ENCODE results near the gene TMEM17. TPM values are rescaled to one million over a fixed set of nuclear protein-coding genes. Genes with fewer than 3 reads are reported as not detected.
"Not testable (repeated sequence)": the region's sequence is repeated elsewhere in the genome, so short reads cannot be mapped to it uniquely, and the experiment has no call there.

TMEM17 gene, protein sequence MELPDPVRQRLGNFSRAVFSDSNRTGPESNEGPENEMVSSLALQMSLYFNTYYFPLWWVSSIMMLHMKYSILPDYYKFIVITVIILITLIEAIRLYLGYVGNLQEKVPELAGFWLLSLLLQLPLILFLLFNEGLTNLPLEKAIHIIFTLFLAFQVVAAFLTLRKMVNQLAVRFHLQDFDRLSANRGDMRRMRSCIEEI
- total RNA-seq = 0.50 TPM

DNA sequence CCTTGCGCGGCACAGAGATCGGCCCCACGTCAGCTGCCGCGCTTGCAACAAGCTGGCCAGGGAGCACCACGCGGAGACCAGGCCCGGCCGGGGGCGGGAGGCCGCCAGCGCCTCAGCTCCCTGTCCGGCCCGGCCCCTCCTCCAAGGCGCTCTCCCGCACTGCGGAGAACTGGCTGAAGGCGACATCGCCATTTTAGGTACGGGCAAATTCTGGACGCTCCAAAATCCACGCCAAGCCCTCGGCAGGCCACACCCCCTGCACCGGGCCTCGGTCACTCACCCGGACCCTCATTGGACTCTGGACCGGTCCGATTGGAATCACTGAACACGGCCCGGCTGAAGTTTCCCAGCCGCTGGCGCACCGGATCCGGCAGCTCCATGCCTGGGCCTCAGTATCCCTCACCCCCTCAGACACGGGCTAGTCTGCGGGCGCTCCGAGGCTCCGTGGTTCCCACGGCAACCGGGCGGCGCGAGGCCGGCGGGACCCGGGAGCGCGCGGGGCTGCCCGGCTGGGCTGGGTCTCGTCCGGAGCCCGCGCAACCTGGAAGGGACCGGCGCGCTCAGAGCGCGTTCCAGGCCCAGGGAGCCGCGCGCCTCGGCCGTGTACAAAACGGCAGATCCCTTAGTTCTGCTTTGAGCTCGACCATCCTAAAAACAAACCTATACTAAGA lies at the start of gene TMEM17:
Gene TMEM17 (minus strand): TSS at position 446 of the 671 bp plus-strand sequence. CDS start 66 bp downstream, at position 380.
- DNase-seq (ENCODE audit: low spot score) (peak; percentile 98), ATAC-seq (peak; percentile 93)

- no peak for ATAC-seq
- no peak for DNase-seq (ENCODE audit: low spot score)
Observed at GRCh38 chr2:62554440-62554839, 48.4 kb upstream of the TMEM17 start.

GRCh38 chr2:62550461-62550860 lies 44.5 kb upstream of the TMEM17 start:
- no peak for DNase-seq (ENCODE audit: low spot score)
- no peak for ATAC-seq

GRCh38 chr2:62547854-62548253 lies 41.9 kb upstream of the TMEM17 start:
- ATAC-seq (no peak), DNase-seq (ENCODE audit: low spot score) (no peak)

DNA sequence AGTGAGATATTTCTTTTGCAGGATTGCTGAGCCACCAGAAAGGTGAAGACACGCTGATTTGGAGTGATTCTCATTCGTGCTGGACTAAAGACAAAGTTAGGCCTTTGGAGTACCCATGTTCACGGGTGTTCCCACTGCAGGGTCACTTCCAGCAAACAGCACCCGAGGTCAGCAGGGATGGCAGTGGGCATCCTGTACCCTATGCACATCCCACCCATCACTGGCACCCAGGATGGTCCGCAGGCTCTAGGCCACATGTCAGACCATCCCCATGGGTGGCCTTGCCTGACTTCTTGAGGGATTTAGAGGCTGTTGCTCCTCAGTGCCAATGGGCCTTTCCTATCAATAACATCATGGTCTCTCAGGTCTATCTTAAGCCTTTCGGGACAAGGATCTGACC lies 39.3 kb upstream of the TMEM17 start:
- ATAC-seq = no peak
- no peak for DNase-seq (ENCODE audit: low spot score)

DNA sequence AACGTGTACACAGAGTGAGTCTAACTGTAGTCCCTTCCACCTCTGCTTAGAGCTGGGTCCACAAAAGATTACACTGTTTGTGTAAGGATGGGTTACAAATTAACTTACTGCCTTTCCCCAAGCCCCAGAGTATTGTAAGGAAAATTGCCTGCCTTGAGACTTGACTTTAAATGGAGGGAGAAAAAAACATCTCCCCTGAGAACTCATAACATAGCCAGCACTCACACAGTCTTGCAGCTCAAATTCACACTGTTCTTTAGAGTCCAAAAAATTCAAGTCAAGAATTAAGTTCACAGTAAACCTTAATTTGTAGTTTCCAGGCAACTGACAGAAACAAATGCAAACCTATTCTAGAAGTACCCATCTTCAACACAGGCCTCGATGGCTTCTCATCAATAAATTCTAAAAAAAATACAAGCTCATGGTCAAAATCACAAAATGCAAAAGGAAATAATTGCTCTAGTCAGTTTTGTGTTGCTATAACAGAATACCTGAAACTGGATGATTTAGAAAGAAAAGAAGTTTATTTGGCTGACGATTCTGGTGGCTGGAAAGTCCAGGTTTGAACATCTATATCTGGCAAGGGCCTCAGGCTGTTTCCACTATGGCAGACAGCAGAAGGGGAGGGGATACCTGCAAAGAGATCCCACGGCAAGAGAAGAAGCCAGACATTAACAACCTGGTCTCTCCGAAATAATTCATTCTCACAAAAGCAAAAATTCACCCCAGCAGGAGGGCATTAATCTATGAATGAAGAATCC lies 34.6 kb upstream of the TMEM17 start:
- DNase-seq (ENCODE audit: low spot score) (no peak), ATAC-seq (peak; percentile 95)

DNA sequence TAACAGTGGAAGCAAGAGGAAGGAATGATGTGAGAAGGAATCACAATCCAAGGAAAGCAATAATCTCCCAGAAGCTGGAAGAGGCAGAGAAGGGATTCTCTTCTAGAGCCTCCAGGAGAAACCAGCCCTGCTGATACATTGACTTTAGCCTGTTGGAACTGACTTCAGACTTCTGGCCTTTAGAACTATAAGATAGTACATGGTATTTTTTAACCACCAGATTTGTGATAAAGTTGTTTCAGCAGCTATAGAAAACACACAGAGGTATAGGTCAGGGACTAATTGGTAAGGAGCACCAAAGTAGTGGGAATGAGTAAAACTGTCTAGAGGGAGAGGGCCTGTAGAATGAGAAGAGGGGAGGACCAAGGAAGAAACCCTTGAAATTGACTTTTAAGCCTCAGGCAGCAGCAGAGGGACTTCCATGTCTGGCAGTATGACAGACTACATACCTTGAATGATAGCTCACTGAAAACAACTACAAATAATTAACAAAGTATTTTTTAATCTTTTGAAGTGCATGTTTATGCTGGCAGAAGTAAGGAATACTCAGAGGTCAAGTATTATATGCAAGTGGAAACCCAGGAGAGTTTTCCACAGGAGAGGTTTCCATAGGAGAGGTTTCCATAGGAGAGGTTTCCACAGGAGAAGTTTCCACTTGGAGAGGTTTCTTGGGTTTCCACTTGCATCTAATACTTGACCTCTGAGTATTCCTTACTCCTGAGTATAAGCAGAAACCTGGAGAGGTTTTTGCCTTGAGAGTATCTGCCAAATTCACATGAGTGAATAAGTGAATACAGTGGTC lies 33.8 kb upstream of the TMEM17 start:
- DNase-seq (ENCODE audit: low spot score) = no peak
- peak; percentile 44 for ATAC-seq

DNA sequence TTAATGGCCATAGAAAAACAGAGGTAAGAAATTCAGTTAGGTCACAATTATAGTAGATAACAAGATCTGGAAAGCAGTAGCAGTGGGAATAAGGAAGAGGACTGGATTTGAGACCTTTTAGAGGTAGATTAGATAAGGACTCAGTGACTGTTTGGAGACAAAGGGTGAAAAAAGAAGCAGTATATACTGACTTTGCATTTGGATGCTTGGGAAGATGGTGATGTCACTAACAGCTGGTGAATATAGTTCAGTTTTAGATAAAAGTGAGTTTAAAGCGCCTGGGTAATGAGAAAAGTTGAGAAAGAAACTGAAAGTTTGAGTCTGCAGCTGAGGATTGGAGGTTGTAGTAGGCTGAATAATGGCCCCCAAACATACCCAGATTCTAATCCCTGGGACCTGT lies 32.8 kb upstream of the TMEM17 start:
- DNase-seq (ENCODE audit: low spot score) (no peak), ATAC-seq (no peak)

- ATAC-seq (no peak), DNase-seq (ENCODE audit: low spot score) (no peak)
Observed at GRCh38 chr2:62537814-62538213, 31.8 kb upstream of the TMEM17 start.

- ATAC-seq = peak; percentile 44
- DNase-seq (ENCODE audit: low spot score) = no peak
Observed at GRCh38 chr2:62536873-62537547, 31.0 kb upstream of the TMEM17 start.

DNA sequence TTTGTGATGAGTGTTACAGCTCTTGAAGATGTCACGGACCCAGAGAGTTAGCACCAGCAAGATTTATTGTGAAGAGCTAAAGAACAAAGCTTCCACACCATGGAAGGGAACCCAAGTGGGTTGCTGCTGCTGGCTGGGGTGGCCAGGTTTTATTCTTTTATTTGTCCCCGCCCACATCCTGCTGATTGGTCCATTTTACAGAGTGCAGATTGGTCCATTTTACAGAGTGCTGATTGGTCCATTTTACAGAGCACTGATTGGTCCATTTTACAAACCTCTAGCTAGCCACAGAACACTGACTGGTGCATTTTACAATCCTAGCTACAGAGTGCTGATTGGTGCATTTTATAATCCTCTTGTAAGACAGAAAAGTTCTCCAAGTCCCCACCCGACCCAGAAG lies 29.5 kb upstream of the TMEM17 start:
- not testable (repeated sequence) for ATAC-seq

DNA sequence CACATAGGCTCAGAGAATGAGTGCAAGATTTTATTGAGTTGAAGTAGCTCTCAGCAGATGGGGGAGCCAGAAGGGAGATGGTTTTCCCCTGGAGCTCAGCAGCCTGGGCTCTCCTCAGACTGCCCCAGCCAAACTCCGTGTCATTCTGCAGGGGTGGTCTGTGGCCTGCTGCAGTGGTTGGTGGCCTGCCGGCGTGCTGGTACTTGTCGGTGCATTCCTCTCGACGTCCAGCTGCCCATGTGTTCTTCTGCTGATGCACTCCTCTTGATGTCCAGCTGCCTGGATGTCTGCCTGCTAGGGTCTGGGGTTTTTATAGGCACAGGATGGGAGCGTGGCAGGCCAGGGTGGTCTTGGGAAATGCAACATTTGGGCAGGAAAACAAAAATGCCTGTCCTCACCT lies 25.6 kb upstream of the TMEM17 start:
- ATAC-seq (no peak), DNase-seq (ENCODE audit: low spot score) (no peak)

More for the DNA sequence above, 29.5 kb upstream of the TMEM17 start:
- DNase-seq (ENCODE audit: low spot score) = not testable (repeated sequence)

DNA sequence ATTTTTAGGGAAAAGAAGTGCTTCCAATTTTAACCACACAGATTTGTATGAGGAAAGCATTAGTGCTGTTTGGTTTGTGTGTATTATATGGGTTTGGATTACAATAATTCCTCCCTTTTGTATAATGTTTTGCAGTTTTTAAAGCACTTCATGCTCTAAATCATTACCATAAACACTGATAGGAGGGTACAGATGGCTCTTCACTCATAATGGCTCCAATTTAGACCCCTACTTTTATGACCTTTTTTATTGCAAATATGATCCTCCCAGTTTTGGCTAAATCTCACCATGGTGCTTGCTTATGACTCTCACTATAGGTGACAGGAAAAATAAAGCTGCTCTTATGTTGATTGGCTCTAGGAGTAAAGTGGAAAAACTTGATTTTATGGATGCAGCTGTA lies 23.8 kb upstream of the TMEM17 start:
- DNase-seq (ENCODE audit: low spot score) = no peak
- no peak for ATAC-seq

DNA sequence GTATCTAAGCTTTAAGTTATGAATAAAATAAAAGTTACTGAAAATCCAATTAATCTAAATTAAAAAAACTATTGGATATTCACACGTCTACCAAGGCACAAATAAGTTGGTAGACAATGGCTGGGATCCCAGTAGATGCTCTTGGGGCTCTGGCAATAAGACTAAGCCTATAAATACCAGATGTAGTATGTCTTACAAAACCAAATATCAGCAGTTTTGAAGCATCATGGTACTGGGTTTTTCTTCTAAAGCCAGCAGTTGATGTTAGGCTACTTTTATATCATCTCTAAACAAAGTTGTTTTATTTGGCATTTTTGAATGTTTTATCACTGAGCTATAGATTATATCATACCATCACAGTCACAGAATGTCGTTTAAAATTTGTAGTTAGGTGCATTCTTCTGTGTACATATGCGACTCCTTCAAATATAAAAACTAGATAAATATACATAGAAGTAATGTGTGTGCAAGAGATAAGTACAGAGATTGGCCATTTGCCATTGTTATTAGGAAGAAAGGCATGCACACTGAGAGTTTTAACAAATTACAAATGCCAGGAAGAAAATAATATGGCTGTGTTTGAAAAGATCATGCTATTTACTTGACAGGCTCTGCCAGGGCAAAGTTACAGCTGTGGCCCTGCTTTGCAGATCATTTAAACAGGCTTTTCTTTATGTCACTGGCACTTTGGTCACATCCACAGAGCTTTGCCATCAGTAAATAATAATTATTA lies 21.6 kb upstream of the TMEM17 start:
- no peak for DNase-seq (ENCODE audit: low spot score)
- no peak for ATAC-seq

DNA sequence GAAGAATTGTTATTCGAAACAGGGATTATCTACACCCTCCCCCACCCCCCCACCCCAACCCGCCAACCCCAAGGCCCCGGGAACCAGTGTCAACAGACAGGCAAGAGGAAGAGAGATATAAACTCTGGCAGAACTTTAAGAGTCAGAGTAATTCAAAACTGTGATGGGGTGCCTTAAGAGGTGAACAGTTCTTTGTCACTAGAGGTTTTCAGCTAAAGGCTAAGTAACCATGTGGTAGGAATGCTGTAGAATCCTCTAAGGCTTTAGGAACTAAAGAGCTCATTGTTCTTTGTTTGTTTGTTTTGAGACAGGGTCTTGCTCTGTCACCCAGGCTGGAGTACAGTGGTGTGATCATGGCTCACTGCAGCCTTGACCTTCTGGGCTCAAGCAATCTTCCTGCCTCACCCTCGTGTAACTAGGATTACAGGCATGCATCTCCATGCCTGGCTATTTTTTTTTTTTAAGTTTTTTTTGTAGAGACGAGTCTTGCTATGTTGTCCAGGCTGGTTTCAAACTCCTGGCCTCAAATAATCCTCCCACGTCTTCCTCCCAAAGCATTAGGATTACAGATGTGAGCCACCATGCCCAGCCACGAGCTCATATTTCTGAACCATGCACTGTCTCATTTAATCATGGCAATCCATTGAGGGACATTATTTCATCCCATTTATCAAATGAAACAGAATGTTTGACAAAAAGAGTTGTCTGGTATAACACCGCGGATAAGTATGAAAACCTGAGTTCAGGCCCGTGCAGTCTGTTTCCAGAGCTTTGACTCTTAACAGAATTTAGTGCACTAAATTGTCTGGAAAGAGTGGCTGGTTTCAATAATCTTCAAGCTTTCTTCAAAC lies 20.8 kb upstream of the TMEM17 start:
- ATAC-seq (peak; percentile 38), DNase-seq (ENCODE audit: low spot score) (no peak)

GRCh38 chr2:62525549-62526269 lies 19.7 kb upstream of the TMEM17 start:
- DNase-seq (ENCODE audit: low spot score) (no peak), ATAC-seq (peak; percentile 82)

DNA sequence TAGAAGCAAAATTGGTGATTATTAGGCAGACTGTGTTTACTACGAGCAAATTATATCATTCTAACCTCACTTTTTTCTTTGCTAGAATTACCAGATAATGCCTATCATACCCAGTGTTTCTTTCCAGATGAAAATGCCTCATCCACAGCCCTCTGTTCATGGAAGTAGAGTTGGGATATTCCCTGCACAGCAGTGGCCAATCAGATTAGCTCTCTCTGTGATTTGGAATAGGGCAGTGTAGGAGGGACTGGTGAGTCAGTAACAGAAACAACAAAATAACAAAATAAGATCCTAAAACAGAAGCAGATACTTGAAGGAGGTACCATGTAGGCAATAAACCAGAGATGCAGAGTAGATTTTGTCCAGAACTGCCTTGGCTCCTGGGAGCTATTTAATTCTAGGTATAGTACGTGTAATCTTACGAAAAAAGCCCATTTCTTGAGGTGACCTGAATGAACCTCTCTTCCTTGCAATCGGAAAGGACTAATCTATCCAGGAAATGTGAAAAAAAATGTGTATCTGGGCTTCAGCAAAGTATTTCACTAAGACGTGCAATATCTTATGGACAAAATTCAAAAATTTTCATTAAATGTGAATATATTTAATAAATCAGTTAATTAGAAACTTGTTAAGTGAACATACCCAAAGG lies 18.4 kb upstream of the TMEM17 start:
- no peak for DNase-seq (ENCODE audit: low spot score)
- peak; percentile 38 for ATAC-seq

DNA sequence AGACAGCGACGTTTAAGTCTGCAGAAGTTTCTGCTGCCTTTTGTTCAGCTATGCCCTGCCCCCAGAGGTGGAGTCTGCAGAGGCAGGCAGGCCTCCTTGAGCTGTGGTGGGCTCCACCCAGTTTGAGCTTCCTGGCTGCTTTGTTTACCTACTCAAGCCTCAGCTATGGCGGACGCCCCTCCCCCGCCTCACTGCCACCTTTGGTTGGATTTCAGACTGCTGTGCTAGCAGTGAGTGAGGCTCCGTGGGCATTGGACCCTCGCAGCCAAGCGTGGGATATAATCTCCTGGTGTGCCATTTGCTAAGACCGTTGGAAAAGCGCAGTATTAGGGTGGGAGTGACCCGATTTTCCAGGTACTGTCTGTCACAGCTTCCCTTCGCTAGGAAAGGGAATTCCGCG lies 15.1 kb upstream of the TMEM17 start:
- not testable (repeated sequence) for DNase-seq (ENCODE audit: low spot score); ATAC-seq

All from left lobe of liver (tissue), 2 donors.